Esophagus squamous epithelium (tissue), 5 donors: Measurements from ENCODE around the gene HCFC1. TPM values are rescaled to one million over a fixed set of nuclear protein-coding genes. Genes with fewer than 3 reads are reported as not detected.

ENCODE experiments used
- DNase-seq: peaks from one replicate; lab custom pipeline; 2025; lab: John Stamatoyannopoulos, UW
- H3K27ac ChIP-seq, 4 donors: fragments of 200-600 bp; sonication (generic); one replicate each; pipeline ENCODE4 v1.5.1; 2016 to 2019; ENCODE audit warnings: mild to moderate bottlenecking in 1 of 4
- H3K27me3 ChIP-seq, 4 donors: fragments of 200-600 bp; sonication (generic); 1 replicate in 3 of 4; 2 replicates in 1 of 4; pipeline versions ENCODE4 v1.5.1 to v1.6.0; 2017 to 2021; ENCODE audit warnings: antibody characterized with exemption in 1 of 4
- H3K36me3 ChIP-seq, 3 donors: fragments of 200-600 bp; sonication (generic); one replicate each; pipeline ENCODE4 v1.5.1; 2016 to 2019
- H3K4me1 ChIP-seq, 3 donors: fragments of 200-600 bp; sonication (generic); one replicate each; pipeline ENCODE4 v1.5.1; 2017 to 2019
- H3K4me3 ChIP-seq, 4 donors: fragments of 200-600 bp; sonication (generic); 1 replicate in 3 of 4; 2 replicates in 1 of 4; pipeline ENCODE4 v1.5.1; 2016 to 2019; ENCODE audit warnings: mild to moderate bottlenecking in 2 of 4, moderate library complexity in 1 of 4
- H3K9me3 ChIP-seq, 3 donors: fragments of 200-600 bp; sonication (generic); one replicate each; pipeline ENCODE4 v1.5.1; 2016 to 2019
- CTCF ChIP-seq, 6 experiments: fragments of 450-650 bp in 4 of 6; fragments of 200-600 bp in 2 of 6; sonication (generic) in 2 of 6; IDR thresholded peaks; one replicate each; pipeline ENCODE4 v1.5.1; 2016 to 2019; ENCODE audit warnings: antibody characterized with exemption in 6 of 6, mild to moderate bottlenecking in 4 of 6, moderate library complexity in 4 of 6
- POLR2A ChIP-seq, 4 donors: fragments of 450-650 bp; IDR thresholded peaks; one replicate each; pipeline ENCODE4 v1.6.1; 2017; ENCODE audit warnings: antibody characterized with exemption in 4 of 4, mild to moderate bottlenecking in 4 of 4, moderate library complexity in 3 of 4
- WGBS, 2 donors: methylation state at CpG; one replicate each; pipeline ENCODE4 v1.1.5; 2018; 5-methylcytosine and 5-hydroxymethylcytosine counted together
- intact Hi-C: fragments of 100-400 bp; cut with DNase I; formaldehyde crosslinking; loops from one replicate; pipeline ENCODE4 v1.15.0; 2022
- total RNA-seq, 4 donors: library from RNA; depleted of rRNA; stranded (reverse); fragments of >200 nt; gene quantifications; one replicate each; pipeline ENCODE4 v1.1.0, GENCODE V29; 2016
- donor health status: DM: yes; HTN: yes; CAD: no.

HCFC1 gene
- total RNA-seq, 4 donors from 2014 or later: 22.2 to 54.0 (median 37.0) TPM

GRCh38 chrX:153988493-153988892, 16.9 kb upstream of the HCFC1 start:
- Histone ChIP-seq H3K4me3 (no peak overlapping the region), H3K9me3 (no peaks in the 10 kb centered on the region), H3K36me3 (no peaks in the 10 kb centered on the region), H3K4me1 (peaks cover 0 to 31% (median 16%) of the 10 kb centered on the region in 3 donors), H3K27ac (no peak overlapping the region), H3K27me3 (peaks cover 0 to 3% (median 0%) of the 10 kb centered on the region in 4 donors)
- TF ChIP-seq POLR2A (IDR thresholded peaks at IDR 0.05) (no peak), CTCF (IDR thresholded peaks at IDR 0.05) (no peak)
- 67 to 82% methylated on average over 5 to 12 of the region's 12 CpGs for WGBS, 2 donors
- DNase-seq: no peak
- intact Hi-C loops: no loop called here

DNA sequence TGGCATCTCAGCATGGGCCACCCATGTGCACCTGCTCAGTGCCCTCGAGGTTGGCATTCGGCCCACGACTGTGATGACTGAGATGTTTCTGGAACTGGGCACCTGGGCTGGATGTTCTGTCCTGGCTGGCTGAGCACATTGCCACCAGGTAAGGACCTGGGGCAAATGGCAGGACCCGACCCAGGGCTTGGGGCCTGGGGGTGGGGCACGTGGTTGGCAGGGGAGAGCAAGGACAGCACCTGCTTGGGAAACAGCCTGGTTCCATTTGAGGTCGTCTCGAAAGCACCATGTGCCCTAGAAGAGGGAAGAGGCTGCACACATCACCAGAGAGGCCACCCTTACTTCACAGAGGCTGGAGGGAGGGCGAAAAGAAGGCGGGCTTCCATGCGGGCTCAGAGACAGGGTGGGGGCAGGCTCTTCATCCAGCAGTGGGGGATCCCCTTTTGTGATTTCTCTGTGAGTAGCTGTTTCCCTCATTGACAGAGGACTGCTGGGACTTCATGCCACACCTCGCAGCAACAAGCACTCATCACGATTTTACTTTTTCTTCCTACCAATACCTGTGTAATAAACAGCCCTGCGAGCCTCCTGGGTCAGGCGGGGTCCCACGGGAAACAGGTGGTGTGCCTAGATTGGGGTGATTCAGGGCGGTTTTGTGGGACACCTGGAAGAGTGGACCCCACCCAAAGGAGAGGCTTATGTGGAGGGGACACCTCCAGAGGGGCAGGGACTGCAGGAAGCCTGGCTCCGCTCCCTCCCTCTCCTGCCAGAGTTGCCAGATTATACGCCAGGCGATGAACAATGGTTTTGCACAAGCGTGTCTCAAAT, 12.9 kb upstream of the HCFC1 start:
- DNase-seq: no peak

GRCh38 chrX:153983321-153983801, 11.7 kb upstream of the HCFC1 start:
- H3K9me3 ChIP-seq: no peaks in the 10 kb centered on the region
- TF ChIP-seq CTCF (IDR thresholded peaks at IDR 0.05) (no peak), POLR2A (IDR thresholded peaks at IDR 0.05) (no peak)
- 70 to 73% methylated on average over 3 to 10 of the region's 12 CpGs for WGBS, 2 donors
- H3K27ac ChIP-seq: peak overlapping the region in 1 of 4 donors; percentile 14
- no peak for DNase-seq
- no peak overlapping the region for H3K4me3 ChIP-seq
- H3K4me1 ChIP-seq: peaks cover 0 to 41% (median 16%) of the 10 kb centered on the region in 3 donors
- no peaks in the 10 kb centered on the region for H3K27me3 ChIP-seq
- H3K36me3 ChIP-seq: no peaks in the 10 kb centered on the region
- intact Hi-C loops: no loop called here

More for the DNA sequence above, 12.9 kb upstream of the HCFC1 start:
- peak overlapping the region; percentile 81 to 89 (median 84) for H3K27ac ChIP-seq
- no peaks in the 10 kb centered on the region for H3K36me3 ChIP-seq
- no peaks in the 10 kb centered on the region for H3K9me3 ChIP-seq
- no peak for TF ChIP-seq POLR2A (IDR thresholded peaks at IDR 0.05)
- no peak for TF ChIP-seq CTCF (IDR thresholded peaks at IDR 0.05)
- peak overlapping the region in 1 of 4 donors; percentile 55 for H3K4me3 ChIP-seq
- WGBS, 2 donors: 73% methylated on average over 4 of the region's 20 CpGs; no CpG with 5 or more reads in 1 of the 2 donors
- H3K4me1 ChIP-seq: peaks cover 0 to 41% (median 16%) of the 10 kb centered on the region in 3 donors
- intact Hi-C loops: no loop called here
- no peaks in the 10 kb centered on the region for H3K27me3 ChIP-seq

DNA sequence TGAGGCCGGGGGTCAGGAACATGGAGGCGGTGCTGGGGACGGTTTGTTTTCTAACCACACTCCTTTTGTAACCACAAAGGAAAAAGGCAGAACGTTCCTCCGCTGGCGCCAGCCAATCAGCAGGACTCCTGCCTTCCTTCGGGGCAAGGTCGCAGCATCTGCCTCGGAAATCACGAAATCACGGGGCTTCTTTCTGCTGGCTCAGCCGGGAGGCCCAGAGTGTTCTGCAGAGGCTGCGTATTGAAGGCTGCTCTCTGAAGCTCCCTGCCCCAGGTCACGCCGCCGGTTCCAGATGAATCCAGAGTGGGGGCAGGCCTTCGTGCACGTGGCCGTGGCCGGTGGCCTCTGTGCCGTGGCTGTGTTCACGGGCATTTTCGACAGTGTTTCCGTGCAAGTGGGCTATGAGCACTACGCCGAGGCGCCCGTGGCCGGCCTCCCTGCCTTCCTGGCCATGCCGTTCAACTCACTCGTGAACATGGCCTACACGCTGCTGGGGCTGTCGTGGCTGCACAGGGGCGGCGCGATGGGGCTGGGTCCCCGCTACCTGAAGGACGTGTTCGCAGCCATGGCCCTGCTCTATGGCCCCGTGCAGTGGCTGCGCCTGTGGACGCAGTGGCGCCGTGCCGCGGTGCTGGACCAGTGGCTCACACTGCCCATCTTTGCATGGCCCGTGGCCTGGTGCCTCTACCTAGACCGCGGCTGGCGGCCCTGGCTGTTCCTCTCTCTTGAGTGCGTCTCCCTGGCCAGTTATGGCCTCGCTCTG, 10.3 kb upstream of the HCFC1 start:
- Histone ChIP-seq H3K36me3 (no peaks in the 10 kb centered on the region), H3K27me3 (no peaks in the 10 kb centered on the region), H3K4me3 (no peak overlapping the region), H3K27ac (peak overlapping the region in 2 of 4 donors; percentile 68 to 73), H3K9me3 (no peaks in the 10 kb centered on the region), H3K4me1 (peaks cover 0 to 40% (median 16%) of the 10 kb centered on the region in 3 donors)
- intact Hi-C loops: no loop called here
- DNase-seq: no peak
- WGBS, 2 donors: 84 to 91% methylated on average over 4 to 9 of the region's 52 CpGs
- TF ChIP-seq CTCF (IDR thresholded peaks at IDR 0.05): no peak
- peak in 1 of 4 donors; percentile 41 for TF ChIP-seq POLR2A (IDR thresholded peaks at IDR 0.05)
